Spleen (tissue), 7 donors: ENCODE data around the gene SMIM43.

Source experiments
- POLR2A ChIP-seq, 3 donors: fragments of 450-650 bp; IDR thresholded peaks; one replicate each; pipeline ENCODE4 v1.5.1; 2017; ENCODE audit warnings: antibody characterized with exemption in 3 of 3, mild to moderate bottlenecking in 1 of 3
- POLR2AphosphoS5 ChIP-seq, 3 donors: sonication (generic); formaldehyde crosslinking; IDR thresholded peaks; one replicate each; pipeline ENCODE4 v1.5.1; 2017; ENCODE audit warnings: antibody characterized with exemption in 3 of 3
- TF ChIP-seq, protein P1 (sequence below), 11 experiments: fragments of 200-600 bp in 7 of 11; fragments of 450-650 bp in 4 of 11; sonication (generic) in 4 of 11; IDR thresholded peaks in 8 of 11; conservative IDR thresholded peaks in 3 of 11; 1 replicate in 7 of 11; 2 replicates in 4 of 11; pipeline versions ENCODE4 v1.4.0 to v1.8.0; 2016 to 2021; ENCODE audit warnings: antibody characterized with exemption in 11 of 11, inconsistent platforms in 4 of 11, mild to moderate bottlenecking in 1 of 11
- donor health status: DM: no; HTN: no; CAD: no; lungs with moderate emphysema.
- donor health status: DM: no; HTN: no; CAD: no.
- donor health status: DM: no; HTN: no; CAD: no.

DNA sequence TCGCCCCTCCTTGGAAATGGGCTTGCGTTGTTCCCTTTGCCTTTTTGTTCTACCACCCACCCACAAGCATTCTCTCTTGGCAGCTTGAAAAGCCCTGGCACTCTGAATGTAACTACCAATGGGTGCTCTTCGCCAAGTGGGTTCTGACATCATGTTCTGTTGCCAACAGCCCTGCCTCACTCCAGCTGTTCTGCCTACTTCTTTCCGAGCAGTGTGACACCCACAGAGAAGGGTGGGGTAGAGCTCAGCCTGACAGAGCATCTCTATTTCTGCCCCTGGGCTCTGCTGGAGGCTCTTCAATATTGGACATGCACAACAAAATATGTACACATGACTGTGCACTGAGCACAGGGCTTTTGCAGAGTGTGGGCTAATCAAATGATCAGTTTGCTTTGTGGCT lies 20.5 kb upstream of the SMIM43 start:
- TF ChIP-seq, protein P1, sequence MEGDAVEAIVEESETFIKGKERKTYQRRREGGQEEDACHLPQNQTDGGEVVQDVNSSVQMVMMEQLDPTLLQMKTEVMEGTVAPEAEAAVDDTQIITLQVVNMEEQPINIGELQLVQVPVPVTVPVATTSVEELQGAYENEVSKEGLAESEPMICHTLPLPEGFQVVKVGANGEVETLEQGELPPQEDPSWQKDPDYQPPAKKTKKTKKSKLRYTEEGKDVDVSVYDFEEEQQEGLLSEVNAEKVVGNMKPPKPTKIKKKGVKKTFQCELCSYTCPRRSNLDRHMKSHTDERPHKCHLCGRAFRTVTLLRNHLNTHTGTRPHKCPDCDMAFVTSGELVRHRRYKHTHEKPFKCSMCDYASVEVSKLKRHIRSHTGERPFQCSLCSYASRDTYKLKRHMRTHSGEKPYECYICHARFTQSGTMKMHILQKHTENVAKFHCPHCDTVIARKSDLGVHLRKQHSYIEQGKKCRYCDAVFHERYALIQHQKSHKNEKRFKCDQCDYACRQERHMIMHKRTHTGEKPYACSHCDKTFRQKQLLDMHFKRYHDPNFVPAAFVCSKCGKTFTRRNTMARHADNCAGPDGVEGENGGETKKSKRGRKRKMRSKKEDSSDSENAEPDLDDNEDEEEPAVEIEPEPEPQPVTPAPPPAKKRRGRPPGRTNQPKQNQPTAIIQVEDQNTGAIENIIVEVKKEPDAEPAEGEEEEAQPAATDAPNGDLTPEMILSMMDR (IDR thresholded peaks at IDR 0.05 in 8 of 11, conservative IDR thresholded peaks at IDR 0.05 in 3 of 11), result no peak
- TF ChIP-seq POLR2A (IDR thresholded peaks at IDR 0.05), result no peak
- TF ChIP-seq POLR2AphosphoS5 (IDR thresholded peaks at IDR 0.05), result no peak
